ENCODE measurements around the gene BPIFB2. TPM values are rescaled to one million over a fixed set of nuclear protein-coding genes. Genes with fewer than 3 reads are reported as not detected.

Gene BPIFB2
- polyA plus RNA-seq, 1 donor from 2014 or later: not detected

DNA sequence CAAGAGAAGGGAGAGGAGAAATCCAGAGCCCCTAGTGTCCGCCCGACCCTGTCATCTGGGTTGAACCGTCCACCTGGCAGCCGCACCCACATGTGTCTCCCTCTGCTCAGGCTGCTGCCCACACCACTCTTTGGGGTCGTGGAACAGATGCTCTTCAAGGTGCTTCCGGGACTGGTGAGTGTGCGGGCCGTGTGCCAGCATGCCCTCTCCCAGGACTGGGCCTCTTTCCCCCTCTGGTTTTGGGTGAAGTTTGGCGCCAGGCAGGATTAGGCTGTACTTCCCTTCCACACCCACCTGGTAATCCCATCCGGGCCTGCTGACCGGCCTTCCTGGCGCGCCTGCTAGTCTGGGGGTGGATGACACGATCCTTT lies 54.1 kb downstream of the BPIFB2 start:
- H3K36me3 Mint-ChIP-seq: no peaks in the 10 kb centered on the region
- H3K4me3 Mint-ChIP-seq: no peak overlapping the region
- no peak overlapping the region for H3K27ac Mint-ChIP-seq
- peaks cover 3% of the 10 kb centered on the region for H3K27me3 Mint-ChIP-seq
- H3K9me3 Mint-ChIP-seq: no peaks in the 10 kb centered on the region
- H3K4me1 Mint-ChIP-seq: peaks cover 0 to 6% (median 3%) of the 10 kb centered on the region in 3 donors

DNA sequence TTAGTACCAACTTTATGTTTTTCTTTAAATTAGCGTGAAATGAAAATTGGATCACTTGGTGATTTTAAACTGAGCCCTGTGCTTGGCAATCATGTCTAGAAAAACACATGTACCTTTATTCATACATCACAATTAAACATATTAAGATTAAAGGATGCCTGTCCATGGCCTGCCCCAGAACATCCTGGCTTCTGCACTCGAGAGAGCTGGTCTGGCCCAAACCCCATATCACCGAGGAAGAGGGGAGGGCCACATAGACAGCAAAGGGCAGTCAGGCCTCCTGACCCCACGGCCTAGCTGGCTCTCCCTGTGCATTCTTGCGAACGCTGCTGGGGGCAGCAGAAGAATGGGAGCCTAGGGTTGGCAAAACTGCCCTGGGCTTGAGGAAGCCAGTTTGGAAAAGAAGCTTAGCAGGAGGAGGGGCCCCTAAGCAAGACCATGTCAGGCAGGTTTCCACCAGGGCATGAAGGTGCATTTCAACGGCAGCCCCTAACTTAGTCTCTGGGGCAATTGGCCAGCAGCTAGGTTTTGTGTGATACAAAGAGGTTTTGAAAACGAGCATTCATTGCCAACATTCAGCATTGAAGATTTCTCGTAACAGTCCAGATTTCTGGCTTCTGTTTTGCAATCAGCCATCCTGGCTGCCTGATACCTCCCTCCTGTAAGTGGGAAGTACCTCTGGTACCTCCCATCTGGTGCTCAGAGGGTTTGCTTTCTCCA lies 54.8 kb downstream of the BPIFB2 start:
- no peak overlapping the region for H3K27ac Mint-ChIP-seq
- H3K4me3 Mint-ChIP-seq: no peak overlapping the region

DNA sequence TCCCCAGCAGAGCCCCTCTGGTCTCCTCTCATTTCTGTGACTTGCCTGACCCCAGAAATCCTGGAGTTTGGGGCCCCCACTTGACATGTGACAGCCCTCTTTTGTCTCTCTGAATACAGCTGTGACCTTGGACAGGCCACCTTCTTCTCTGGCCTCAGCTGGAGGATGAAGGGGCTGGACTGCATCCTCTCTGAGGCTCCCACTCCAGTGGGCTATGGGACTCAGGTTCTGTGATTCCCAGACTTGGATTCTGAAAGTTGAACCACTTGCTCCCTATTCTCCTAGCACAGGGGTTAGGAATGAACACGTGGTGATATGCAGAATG lies 55.3 kb downstream of the BPIFB2 start:
- Mint-ChIP-seq H3K36me3 (no peaks in the 10 kb centered on the region), H3K4me3 (no peak overlapping the region), H3K27ac (no peak overlapping the region), H3K9me3 (no peaks in the 10 kb centered on the region), H3K4me1 (peaks cover 0 to 10% (median 3%) of the 10 kb centered on the region in 3 donors), H3K27me3 (peaks cover 3% of the 10 kb centered on the region)

More for the DNA sequence above, 54.8 kb downstream of the BPIFB2 start:
- H3K36me3 Mint-ChIP-seq: no peaks in the 10 kb centered on the region
- H3K27me3 Mint-ChIP-seq: peaks cover 3% of the 10 kb centered on the region
- no peaks in the 10 kb centered on the region for H3K9me3 Mint-ChIP-seq
- peaks cover 0 to 10% (median 3%) of the 10 kb centered on the region in 3 donors for H3K4me1 Mint-ChIP-seq

DNA sequence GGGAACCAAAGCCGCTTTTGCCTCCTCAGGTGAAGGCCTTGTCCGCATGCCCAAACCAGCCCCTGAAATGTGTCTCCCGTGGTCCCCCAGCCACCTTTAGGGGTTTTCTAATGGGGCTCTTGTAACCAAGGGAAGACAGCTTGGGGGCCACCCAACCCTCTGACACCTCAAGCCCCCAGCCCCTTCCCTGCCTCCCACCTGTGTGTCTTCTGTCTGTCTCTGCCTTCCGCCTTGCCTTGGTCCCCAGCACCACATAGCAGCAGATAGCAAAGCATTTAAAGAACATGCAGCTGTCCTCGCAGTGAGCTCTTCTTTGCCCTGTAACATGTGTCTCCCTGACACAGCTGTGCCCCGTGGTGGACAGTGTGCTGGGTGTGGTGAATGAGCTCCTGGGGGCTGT lies 55.8 kb downstream of the BPIFB2 start:
- H3K27ac Mint-ChIP-seq: no peak overlapping the region
- H3K36me3 Mint-ChIP-seq: no peaks in the 10 kb centered on the region

DNA sequence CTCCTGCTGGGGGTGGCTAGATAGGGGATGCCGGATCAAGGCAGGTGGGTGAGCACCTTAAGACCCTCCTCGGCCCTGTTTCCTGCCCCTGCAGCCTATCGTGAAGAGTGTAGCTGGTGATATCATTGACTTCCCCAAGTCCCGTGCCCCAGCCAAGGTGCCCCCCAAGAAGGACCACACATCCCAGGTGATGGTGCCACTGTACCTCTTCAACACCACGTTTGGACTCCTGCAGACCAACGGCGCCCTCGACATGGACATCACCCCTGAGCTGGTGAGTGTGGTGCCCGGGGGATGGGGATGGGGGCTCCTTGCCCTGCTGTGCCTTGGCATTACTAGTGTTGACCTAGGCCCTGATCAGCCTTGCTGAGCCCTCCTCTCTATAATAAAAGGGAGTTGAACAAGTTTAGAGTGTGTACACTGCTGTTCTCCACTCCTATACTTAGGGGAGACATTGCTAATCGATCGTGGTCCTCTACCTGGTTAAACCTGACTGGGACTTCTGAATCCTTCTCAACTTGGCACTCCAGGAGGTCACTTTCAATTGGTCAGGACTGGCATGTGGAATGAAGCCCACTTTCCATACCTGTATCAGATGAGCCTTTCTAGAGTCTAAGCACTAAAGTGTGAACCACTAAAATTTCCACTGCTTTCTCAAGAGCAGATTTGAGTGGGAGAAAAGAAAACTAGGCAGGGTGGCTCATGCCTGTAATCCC lies 57.2 kb downstream of the BPIFB2 start:
- no peak overlapping the region for H3K4me3 Mint-ChIP-seq
- peaks cover 0 to 10% (median 2%) of the 10 kb centered on the region in 3 donors for H3K4me1 Mint-ChIP-seq
- H3K36me3 Mint-ChIP-seq: no peaks in the 10 kb centered on the region
- H3K27me3 Mint-ChIP-seq: peaks cover 6% of the 10 kb centered on the region
- H3K27ac Mint-ChIP-seq: no peak overlapping the region
- no peaks in the 10 kb centered on the region for H3K9me3 Mint-ChIP-seq

More for the DNA sequence above, 55.8 kb downstream of the BPIFB2 start:
- peaks cover 0 to 10% (median 3%) of the 10 kb centered on the region in 3 donors for H3K4me1 Mint-ChIP-seq
- peak overlapping the region in 1 of 4 donors; percentile 24 for H3K4me3 Mint-ChIP-seq
- H3K9me3 Mint-ChIP-seq: no peaks in the 10 kb centered on the region
- peaks cover 3% of the 10 kb centered on the region for H3K27me3 Mint-ChIP-seq

DNA sequence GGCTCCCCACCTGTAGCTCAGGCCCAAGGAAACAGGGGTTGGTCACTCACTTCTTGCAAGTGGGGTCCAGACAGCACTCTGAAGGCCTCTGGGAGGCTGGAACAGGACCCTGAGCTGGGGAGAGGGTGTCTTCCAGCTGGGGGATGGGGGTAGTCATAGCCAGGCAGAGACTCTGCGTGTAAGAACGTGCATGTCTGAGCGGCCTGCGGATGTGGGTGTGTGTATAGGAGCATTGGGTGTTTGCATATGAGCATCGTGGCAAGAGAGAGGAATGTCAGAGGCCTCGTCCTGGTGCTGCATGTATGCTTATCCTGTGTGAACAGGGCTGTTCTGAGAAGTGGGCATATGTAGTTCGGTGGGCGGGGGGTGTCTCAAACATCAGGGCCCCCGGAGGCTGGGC lies 58.3 kb downstream of the BPIFB2 start:
- Mint-ChIP-seq H3K27ac (no peak overlapping the region), H3K4me3 (no peak overlapping the region), H3K27me3 (peaks cover 9% of the 10 kb centered on the region), H3K36me3 (no peaks in the 10 kb centered on the region), H3K9me3 (no peaks in the 10 kb centered on the region), H3K4me1 (peaks cover 0 to 10% (median 5%) of the 10 kb centered on the region in 3 donors)

DNA sequence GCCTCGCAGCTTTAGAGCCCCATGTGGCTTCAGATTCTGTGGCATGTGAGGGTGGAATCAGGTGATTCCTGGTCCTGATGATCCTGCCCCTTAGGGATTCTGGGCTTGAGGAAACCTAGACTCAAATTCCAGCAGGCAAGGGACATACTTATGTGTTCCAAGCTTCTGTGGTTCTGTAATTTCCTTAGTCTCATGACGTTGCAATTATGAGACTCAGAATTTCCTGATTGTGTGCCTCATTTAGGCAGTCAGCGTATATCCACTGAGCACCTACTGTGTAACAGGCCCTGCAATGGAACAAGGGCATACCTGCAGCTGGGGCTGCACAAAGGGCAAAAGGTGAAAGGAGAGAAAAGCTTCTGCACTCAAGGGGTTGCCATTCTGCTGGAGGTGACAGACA lies 60.3 kb downstream of the BPIFB2 start:
- Mint-ChIP-seq H3K36me3 (no peaks in the 10 kb centered on the region), H3K27ac (peak overlapping the region in 1 of 3 donors; percentile 77), H3K4me1 (peaks cover 0 to 10% (median 5%) of the 10 kb centered on the region in 3 donors), H3K27me3 (peaks cover 10% of the 10 kb centered on the region), H3K4me3 (no peak overlapping the region), H3K9me3 (peaks cover 0 to 2% (median 0%) of the 10 kb centered on the region in 3 donors)

DNA sequence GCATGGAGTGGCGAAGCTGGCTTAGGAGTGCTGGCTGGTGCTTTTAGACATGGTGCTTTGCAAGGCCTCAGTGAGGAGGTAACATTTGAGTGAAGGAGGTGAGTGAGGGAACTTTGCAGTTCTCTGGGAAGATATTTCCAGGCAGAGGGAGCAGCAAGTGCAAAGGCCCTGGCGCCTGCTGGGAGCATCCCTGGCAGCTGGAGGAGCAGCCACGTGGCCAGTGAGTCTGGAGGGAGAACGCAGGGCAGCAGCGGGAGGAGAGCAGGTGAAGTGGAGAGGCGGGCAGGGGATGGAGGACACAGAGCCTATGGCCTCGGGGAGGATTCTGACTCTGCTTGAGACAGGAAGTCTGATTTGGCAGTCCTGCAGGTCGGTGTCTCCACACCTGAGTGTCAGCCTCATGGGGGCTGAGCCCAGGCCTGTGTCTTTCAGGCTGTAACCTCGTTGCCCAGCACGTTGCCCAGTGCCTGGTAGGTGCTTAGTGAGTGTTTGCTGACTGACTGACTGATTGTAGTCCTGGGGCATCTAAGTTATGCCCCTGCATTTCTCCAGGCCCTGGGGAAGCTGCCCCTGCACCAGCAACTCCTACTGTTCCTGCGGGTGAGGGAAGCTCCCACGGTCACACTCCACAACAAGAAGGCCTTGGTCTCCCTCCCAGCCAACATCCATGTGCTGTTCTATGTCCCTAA lies 60.9 kb downstream of the BPIFB2 start:
- H3K36me3 Mint-ChIP-seq: no peaks in the 10 kb centered on the region

DNA sequence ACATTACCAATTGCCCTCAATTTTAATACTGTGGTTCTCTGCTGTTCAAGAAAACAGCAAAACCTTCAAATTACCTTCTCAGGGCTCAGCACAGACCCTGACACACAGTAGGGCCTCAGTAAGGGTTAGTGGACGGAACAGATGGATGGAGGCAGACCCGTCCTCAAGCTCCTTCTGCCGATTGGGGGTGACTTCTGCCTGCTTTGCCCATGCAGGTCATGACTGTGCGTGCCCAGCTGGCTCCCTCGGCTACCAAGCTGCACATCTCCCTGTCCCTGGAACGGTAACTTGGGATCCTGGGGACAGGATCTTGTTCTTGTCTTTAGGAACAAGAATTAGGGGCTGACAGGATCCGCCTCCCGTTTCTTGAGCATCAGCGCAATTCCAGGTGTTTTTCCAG lies 62.2 kb downstream of the BPIFB2 start:
- Mint-ChIP-seq H3K27ac (no peak overlapping the region), H3K36me3 (no peaks in the 10 kb centered on the region), H3K9me3 (peaks cover 0 to 2% (median 1%) of the 10 kb centered on the region in 3 donors), H3K4me3 (no peak overlapping the region), H3K4me1 (peaks cover 0 to 10% (median 5%) of the 10 kb centered on the region in 3 donors), H3K27me3 (peaks cover 9% of the 10 kb centered on the region)

More for the DNA sequence above, 60.9 kb downstream of the BPIFB2 start:
- H3K9me3 Mint-ChIP-seq: peaks cover 0 to 2% (median 0%) of the 10 kb centered on the region in 3 donors
- H3K27ac Mint-ChIP-seq: peak overlapping the region in 1 of 3 donors; percentile 77
- H3K27me3 Mint-ChIP-seq: peaks cover 9% of the 10 kb centered on the region
- peaks cover 0 to 10% (median 5%) of the 10 kb centered on the region in 3 donors for H3K4me1 Mint-ChIP-seq
- no peak overlapping the region for H3K4me3 Mint-ChIP-seq

DNA sequence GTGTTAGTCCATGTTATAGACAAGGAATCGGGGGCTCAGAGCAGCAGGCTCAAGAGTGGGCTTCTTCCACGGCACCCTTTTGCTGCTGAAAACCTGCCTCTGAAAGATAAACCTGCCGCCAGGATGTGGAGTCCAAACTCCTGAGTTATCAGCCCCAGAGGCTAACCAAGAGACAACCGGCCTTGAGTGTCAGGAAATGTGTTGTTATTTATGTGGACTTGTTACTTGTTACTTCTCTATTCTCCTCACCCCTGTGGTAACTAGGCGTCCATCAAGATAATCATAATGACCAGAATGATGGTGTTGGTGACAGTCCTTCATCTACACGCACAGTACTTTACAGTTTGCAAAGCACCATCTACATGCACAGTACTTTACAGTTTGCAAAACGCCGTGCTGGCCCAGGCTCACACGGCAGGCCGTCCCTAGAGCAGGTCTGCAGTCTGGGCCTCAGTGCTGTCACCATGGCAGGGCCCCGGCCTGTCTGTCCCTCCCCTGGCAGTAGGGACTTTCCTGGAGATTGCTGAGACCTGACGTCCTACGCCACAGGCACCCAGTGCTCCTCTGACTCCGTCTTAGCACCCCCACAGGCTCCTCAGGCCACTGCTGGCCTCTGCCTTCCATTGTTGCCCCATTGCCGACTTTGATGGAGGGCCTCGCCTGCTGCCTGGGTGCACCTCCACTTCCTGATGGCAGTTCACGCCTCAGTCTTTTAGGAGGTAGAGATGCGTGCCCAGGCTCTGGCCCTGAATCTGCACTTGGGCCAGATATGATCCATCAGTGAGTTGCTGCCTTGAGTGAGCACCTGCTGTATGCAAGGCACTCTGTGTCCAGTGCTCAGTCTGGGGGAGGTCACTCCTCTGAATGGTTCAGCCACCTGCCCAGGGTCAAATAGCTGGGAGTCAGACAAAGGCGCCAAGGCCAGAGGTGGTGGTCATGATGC lies 62.9 kb downstream of the BPIFB2 start:
- peaks cover 9% of the 10 kb centered on the region for H3K27me3 Mint-ChIP-seq
- no peaks in the 10 kb centered on the region for H3K36me3 Mint-ChIP-seq
- H3K4me1 Mint-ChIP-seq: peaks cover 0 to 10% (median 3%) of the 10 kb centered on the region in 3 donors
- no peak overlapping the region for H3K4me3 Mint-ChIP-seq
- H3K27ac Mint-ChIP-seq: no peak overlapping the region
- peaks cover 0 to 4% (median 2%) of the 10 kb centered on the region in 3 donors for H3K9me3 Mint-ChIP-seq

DNA sequence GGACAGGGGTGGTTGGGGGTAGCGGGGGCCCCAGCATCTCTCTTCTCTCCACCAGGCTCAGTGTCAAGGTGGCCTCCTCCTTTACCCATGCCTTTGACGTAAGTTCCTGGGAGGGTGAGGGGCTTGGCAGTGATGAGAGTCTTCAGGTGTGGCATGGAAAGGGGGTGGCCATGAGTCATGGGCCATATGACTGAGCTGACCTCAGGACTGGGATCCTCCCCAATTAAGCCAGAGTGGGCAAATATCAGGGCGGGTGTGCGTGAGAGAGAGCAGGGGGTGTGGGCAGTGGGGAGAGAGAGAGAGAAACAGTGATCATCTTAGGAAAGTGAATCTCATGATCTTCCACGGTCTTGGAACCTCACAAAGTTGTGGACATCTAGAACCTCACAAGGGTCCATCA lies 63.7 kb downstream of the BPIFB2 start:
- Mint-ChIP-seq H3K27ac (no peak overlapping the region), H3K36me3 (no peaks in the 10 kb centered on the region), H3K27me3 (peaks cover 9% of the 10 kb centered on the region), H3K4me3 (no peak overlapping the region), H3K4me1 (peaks cover 0 to 6% (median 3%) of the 10 kb centered on the region in 3 donors), H3K9me3 (peaks cover 0 to 5% (median 2%) of the 10 kb centered on the region in 3 donors)

DNA sequence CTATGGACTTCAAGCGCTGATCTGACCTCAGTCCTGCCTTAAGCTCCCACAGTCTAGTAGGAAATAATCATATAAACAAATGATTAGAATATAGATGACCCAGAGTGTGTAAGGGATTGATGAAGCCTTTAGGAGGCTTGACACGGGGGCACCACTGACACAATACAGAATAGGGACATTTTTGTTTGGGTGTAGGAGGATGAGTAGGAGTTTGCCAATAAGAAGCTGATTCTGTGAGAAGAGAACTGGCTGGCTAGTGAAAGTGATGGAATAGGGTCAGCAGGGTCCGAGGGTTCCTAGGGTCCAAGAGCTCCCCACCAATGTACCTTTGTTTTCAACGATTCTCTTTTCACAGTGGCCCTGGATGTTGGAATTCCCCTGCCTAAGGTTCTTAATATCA lies 64.9 kb downstream of the BPIFB2 start:
- H3K4me1 Mint-ChIP-seq: peaks cover 0 to 3% (median 3%) of the 10 kb centered on the region in 3 donors
- H3K27me3 Mint-ChIP-seq: peaks cover 9% of the 10 kb centered on the region
- peaks cover 0 to 5% (median 2%) of the 10 kb centered on the region in 3 donors for H3K9me3 Mint-ChIP-seq
- no peak overlapping the region for H3K27ac Mint-ChIP-seq
- H3K36me3 Mint-ChIP-seq: no peaks in the 10 kb centered on the region
- H3K4me3 Mint-ChIP-seq: no peak overlapping the region

DNA sequence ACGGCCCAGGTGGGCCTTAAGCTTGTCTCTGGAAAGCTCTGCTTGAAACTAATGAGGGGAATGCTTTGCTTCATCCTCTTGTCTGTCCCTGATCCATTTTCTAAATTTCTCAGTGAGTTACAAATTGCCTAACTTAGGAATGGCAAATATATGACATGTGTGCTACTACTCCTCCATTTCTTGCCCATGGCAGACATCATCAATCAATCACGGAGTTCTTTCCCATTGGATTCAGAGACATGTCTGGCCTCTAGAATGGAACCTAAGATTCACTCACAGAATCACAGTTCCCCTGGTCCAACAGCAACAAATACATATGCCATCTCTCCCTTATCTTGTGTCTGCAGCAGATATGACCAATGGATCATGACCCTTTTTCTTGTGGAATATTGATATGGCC lies 65.3 kb downstream of the BPIFB2 start:
- Mint-ChIP-seq H3K36me3 (no peaks in the 10 kb centered on the region), H3K4me3 (no peak overlapping the region), H3K4me1 (peaks cover 0 to 3% (median 3%) of the 10 kb centered on the region in 3 donors), H3K9me3 (peaks cover 0 to 5% (median 2%) of the 10 kb centered on the region in 3 donors), H3K27me3 (peaks cover 9% of the 10 kb centered on the region), H3K27ac (no peak overlapping the region)
